Cardiac fibroblast (primary cell): Measurements from ENCODE around the gene RPL32.

Source experiments
- DNase-seq, 2 donors: peaks; one replicate each; pipeline versions ENCODE4 v3.0.0 to v3.0.0-alpha.2; 2010; ENCODE audit warnings: low read depth in 2 of 2
- H3K4me3 ChIP-seq, 2 donors: replicated peaks in 1 of 2; 1 replicate in 1 of 2; 2 replicates in 1 of 2; pipeline ENCODE4 v1.5.1; 2011; ENCODE audit warnings: low read depth in 2 of 2, low read length in 2 of 2, mild to moderate bottlenecking in 2 of 2, moderate library complexity in 1 of 2
- TF ChIP-seq, protein P1 (sequence below): IDR thresholded peaks from one replicate; pipeline ENCODE4 v1.5.1; 2011; ENCODE audit warnings: low read depth, mild to moderate bottlenecking, low read length, inconsistent platforms

Gene RPL32

DNA sequence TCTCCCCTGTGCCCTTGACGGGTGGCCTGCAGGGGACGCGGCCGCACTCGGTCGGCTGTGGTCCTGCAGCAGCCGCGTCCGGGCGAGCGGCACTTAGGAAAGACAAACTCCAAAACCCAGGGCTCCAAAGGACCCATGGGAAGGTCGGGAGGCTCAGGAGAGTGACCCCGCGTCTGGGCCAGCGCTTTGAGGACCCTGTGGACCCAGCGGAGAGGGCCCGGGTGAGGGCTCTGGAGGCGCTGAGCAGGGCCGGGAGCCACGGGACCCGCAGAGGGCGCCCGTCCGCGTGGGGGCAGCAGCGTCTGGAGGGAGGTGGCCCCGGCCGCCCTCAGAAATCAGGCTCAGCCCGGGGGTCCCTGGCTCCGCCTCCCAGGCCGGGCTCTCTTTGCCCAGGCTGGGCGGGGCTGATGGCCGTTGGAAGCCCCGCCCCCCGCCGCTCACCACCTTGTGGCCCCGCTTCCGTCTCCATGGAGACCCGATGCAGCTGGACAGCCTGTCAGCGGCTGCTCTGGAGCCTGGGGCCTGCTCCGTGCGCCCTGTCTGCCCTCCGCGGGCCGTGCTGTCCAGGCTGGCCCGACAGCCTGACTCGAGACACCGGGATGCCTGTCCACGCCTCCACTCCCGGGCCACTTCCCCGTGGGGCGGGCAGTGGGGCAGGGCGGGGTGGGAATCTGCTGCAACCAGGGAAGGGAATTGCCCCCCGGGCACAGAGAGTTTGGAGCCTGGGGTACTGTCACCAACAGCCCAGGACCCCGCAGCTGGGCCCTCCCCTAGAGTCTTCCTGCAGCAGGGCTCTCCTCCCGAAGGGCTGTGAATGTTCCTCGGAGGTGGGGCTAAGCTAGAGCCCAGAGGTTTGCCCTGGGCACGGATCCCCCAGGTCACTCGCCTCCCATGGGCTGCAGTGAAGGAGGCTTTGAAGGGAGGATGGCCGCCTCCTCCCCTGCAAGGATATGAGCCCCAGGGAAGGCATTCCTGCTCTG is 34.8 kb upstream of the RPL32 start:
- TF ChIP-seq, protein P1, sequence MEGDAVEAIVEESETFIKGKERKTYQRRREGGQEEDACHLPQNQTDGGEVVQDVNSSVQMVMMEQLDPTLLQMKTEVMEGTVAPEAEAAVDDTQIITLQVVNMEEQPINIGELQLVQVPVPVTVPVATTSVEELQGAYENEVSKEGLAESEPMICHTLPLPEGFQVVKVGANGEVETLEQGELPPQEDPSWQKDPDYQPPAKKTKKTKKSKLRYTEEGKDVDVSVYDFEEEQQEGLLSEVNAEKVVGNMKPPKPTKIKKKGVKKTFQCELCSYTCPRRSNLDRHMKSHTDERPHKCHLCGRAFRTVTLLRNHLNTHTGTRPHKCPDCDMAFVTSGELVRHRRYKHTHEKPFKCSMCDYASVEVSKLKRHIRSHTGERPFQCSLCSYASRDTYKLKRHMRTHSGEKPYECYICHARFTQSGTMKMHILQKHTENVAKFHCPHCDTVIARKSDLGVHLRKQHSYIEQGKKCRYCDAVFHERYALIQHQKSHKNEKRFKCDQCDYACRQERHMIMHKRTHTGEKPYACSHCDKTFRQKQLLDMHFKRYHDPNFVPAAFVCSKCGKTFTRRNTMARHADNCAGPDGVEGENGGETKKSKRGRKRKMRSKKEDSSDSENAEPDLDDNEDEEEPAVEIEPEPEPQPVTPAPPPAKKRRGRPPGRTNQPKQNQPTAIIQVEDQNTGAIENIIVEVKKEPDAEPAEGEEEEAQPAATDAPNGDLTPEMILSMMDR = peak; percentile 4
- H3K4me3 ChIP-seq = peak overlapping the region; percentile 15 to 26
- DNase-seq = peak in 1 of 2 donors; percentile 46

DNA sequence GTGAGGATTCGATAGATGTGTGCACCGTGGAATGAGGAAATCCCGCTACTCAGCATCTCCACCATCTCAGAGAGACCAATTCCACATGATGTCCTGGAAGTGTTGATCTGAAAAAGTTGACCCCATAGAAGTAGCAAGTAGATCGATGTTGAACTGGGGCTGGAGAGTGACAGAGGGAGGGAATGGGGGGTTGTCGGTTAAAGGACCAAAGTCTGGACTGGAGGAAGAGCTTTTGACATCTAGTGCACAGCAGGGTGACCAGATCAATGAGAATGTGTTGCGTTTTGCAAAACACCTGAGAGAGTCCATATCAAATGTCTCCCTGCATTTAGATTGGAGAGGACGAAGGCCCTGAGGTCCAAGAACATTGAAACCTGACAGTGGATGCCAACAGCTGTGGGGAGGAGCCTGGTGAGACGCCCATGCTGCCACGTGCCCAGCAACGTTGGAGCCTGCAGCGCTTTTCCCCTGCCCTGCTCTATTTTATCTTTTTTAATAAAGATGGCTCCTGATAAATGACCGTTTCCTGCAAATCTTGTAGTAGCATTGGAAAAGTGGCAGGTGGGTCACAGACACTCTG is 30.1 kb upstream of the RPL32 start:
- no peak overlapping the region for H3K4me3 ChIP-seq
- TF ChIP-seq, protein P1 = no peak
- DNase-seq = no peak

DNA sequence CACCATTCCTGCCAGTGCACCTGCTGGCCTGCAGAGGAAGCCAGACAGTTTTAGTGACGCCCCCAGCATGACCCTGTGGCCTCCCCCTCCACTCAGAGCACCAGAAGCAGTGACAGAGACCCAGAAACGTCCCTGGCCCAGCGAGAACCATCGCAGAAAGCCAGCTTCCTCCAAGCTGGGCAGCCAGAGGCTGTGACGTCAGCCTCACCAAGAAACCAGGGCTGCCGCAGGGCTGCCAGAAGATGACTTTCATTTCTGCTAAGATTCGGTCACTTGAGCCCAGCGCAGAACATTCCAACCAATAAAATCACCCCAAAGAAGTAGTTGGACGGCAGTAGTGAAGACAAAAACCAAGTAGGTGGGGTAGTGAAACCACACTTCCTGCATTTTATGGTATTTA is 29.6 kb upstream of the RPL32 start:
- TF ChIP-seq, protein P1 = no peak
- no peak overlapping the region for H3K4me3 ChIP-seq
- DNase-seq = peak in 1 of 2 donors; percentile 45

DNA sequence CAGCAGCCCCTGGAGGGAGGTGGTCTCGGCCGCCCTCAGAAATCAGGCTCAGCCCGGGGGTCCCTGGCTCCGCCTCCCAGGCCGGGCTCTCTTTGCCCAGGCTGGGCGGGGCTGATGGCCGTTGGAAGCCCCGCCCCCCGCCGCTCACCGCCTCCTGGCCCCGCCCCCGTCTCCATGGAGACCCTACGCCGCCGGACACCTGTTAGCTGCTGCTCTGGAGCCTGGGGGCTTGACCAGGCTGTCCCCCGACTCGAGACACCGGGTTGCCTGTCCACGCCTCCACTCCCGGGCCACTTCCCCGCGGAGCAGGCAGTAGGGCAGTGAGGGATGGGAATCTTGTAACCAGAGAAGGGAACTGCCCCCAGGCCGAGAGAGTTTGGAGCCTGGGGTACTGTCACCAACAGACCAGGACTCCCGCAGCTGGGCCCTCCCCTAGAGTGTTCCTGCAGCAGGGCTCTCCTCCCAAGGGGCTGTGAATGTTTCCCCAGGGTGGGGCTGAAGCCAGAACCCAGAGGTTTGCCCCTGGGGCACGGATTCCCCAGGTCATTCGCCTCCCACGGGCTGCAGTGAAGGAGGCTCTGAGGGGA is 27.8 kb upstream of the RPL32 start:
- DNase-seq = peak in 1 of 2 donors; percentile 10
- H3K4me3 ChIP-seq = peak overlapping the region in 1 of 2 donors; percentile 15
- TF ChIP-seq, protein P1 = no peak

DNA sequence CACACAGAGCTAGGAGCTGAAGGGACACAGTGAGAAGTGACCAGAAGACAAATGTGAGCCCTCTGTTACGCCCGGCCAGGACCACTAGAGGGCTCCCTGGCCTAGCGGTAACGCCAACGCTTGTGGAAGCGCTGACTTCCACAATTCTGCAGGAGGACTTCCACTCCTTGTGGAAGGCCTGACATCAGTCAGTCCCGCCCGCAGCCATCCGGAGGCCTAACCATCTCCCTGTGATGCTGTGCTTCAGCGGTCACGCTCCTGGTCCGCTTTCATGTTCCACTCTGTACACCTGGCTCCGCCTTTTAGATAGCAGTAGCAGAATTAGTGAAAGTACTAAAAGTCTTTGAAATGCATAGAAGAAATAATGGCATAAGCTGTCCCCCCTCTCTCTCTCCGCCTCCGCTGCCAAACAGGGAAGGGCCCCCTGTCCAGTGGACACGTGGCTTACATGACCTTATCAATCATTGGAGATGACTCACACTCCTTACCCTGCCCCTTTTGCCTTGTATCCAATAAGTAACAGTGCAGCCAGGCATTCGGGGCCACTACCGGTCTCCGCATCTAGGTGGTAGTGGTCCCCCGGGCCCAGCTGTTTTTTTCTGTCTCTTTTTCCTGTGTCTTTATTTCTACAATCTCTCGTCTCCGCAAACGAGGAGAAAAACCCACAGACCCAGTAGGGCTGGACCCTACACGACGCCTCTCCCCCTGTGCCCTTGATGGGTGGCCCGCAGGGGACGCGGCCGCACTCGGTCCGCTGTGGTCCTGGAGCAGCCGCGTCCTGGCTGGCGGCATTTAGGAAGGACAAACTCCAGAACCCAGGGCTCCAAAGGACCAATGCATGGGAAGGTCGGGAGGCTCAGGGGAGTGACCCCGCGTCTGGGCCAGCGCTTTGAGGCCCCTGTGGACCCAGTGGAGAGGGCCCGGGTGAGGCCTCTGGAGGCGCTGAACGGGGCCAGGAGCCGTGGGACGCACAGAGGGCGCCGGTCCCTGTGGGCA is 27.0 kb upstream of the RPL32 start:
- peak overlapping the region in 1 of 2 donors; percentile 15 for H3K4me3 ChIP-seq
- TF ChIP-seq, protein P1 = peak; percentile 96
- DNase-seq = peak; percentile 87 to 91

DNA sequence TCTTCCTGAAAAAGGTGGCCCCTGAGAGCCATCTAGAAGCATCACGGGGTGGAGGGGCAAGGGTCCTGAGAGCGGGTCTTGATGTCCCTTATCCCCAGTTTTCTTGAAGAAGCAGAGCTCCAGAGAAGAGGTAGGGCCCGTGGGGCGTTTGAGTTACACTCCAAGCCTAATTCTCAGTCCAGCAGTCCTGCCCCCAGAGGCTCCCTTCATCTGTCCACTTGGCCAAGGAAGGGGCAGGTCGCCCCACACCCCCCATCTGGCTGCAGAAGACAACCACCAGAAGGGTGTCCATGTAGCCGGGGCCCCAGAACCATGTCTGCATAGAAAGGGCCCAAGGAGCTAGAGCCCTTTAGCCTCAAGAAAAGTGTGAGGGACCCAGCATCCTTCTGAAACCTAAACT is 25.5 kb upstream of the RPL32 start:
- no peak for DNase-seq
- TF ChIP-seq, protein P1 = no peak
- no peak overlapping the region for H3K4me3 ChIP-seq
